HCT116 (cell line): ENCODE results near the gene IL22RA2. TPM values are rescaled to one million over a fixed set of nuclear protein-coding genes. Genes with fewer than 3 reads are reported as not detected.

ENCODE experiments used
- ATAC-seq: fragments of 200-7000 bp; cut with Tn5 transposase; 2 replicates; pipeline ENCODE4 v1.9.1; 2020; ENCODE audit warnings: mild to moderate bottlenecking, moderate library complexity
- BruUV-seq: library from RNA; stranded (reverse); fragments of 400-500 nt; replicated peaks from 2 replicates; lab custom pipeline; 2021; lab: Mats Ljungman, UMichigan
- CTCF ChIA-PET: fragments of 300-600 bp; sonication (Branson Sonifier 250); formaldehyde crosslinking; loops from one replicate; lab custom pipeline; 2021; ENCODE audit warnings: antibody characterized with exemption; lab: Charles Lee
- POLR2A ChIA-PET: fragments of 300-600, 350-600 bp; sonication (Branson Sonifier 250); formaldehyde crosslinking; loops from one replicate; lab custom pipeline; 2021; ENCODE audit warnings: antibody characterized with exemption; lab: Charles Lee
- RAD21 ChIA-PET, 2 experiments: fragments of 300-600 bp; sonication (Branson Sonifier 250); formaldehyde crosslinking; loops; one replicate each; lab custom pipeline; 2023; ENCODE audit warnings: low total read pairs in 2 of 2; ENCODE audit not compliant: uncharacterized antibody in 2 of 2, unreplicated experiment in 2 of 2, low non-redundant PET in 1 of 2; lab: Charles Lee
- DNase-seq: peaks from one replicate; pipeline ENCODE4 v3.0.0-alpha.2; 2010; ENCODE audit warnings: low read depth, low spot score
- H2AFZ ChIP-seq: fragments of 200-600 bp; shearing (Covaris generic), sonication (generic); 2 replicates; pipeline ENCODE4 v1.6.1; 2017; ENCODE audit warnings: low read depth, mixed run types, mixed read lengths, antibody characterized with exemption, low read length; ENCODE audit not compliant: poor library complexity, severe bottlenecking
- H3K27ac ChIP-seq: 2 replicates; pipeline ENCODE4 v1.5.1; 2012; ENCODE audit warnings: low read depth, low read length
- H3K27me3 ChIP-seq: fragments of 200-600 bp; sonication (generic); 2 replicates; pipeline ENCODE4 v1.6.1; 2016; ENCODE audit warnings: mixed run types, low read length, mixed read lengths; ENCODE audit not compliant: insufficient read depth
- H3K36me3 ChIP-seq, 2 experiments: fragments of 200-500 bp in 1 of 2; fragments of 200-600 bp in 1 of 2; sonication (Bioruptor generic) in 1 of 2; sonication (generic) in 1 of 2; 2 replicates each; pipeline versions ENCODE4 v1.5.1 to v1.6.1; 2014 to 2016; ENCODE audit warnings: low read length in 2 of 2, inconsistent platforms in 1 of 2, mixed read lengths in 1 of 2, mixed run types in 1 of 2; ENCODE audit not compliant: insufficient read depth in 2 of 2, control insufficient read depth in 1 of 2
- H3K4me1 ChIP-seq, 2 experiments: fragments of 200-600 bp in 1 of 2; sonication (generic) in 1 of 2; 2 replicates each; pipeline versions ENCODE4 v1.5.1 to v1.6.1; 2012 to 2017; ENCODE audit warnings: low read length in 2 of 2, inconsistent platforms in 1 of 2, mild to moderate bottlenecking in 1 of 2, mixed read lengths in 1 of 2, mixed run types in 1 of 2, moderate library complexity in 1 of 2; ENCODE audit not compliant: insufficient read depth in 2 of 2, control insufficient read depth in 1 of 2
- H3K4me2 ChIP-seq: fragments of 200-600 bp; sonication (generic); 2 replicates; pipeline ENCODE4 v1.6.1; 2017; ENCODE audit warnings: mixed run types, low read length, mixed read lengths
- H3K4me3 ChIP-seq, 2 experiments: fragments of 200-600 bp in 1 of 2; sonication (generic) in 1 of 2; replicated peaks in 1 of 2; 2 replicates each; pipeline ENCODE4 v1.5.1; 2011 to 2016; ENCODE audit warnings: low read length in 2 of 2, control low read depth in 1 of 2, low read depth in 1 of 2, mild to moderate bottlenecking in 1 of 2, mixed read lengths in 1 of 2, mixed run types in 1 of 2
- H3K79me2 ChIP-seq: fragments of 200-600 bp; sonication (generic); 2 replicates; pipeline ENCODE4 v1.6.1; 2017; ENCODE audit warnings: mild to moderate bottlenecking, mixed run types, low read length, moderate library complexity, mixed read lengths; ENCODE audit not compliant: insufficient read depth
- H3K9ac ChIP-seq: fragments of 200-600 bp; sonication (generic); 2 replicates; pipeline ENCODE4 v1.6.1; 2016; ENCODE audit warnings: low read length, mixed read lengths
- H3K9me2 ChIP-seq: fragments of 200-600 bp; sonication (generic), shearing (Covaris generic); 2 replicates; pipeline ENCODE4 v1.6.1; 2017; ENCODE audit warnings: mixed run types, mild to moderate bottlenecking, moderate library complexity; ENCODE audit not compliant: insufficient read depth
- H3K9me3 ChIP-seq, 2 experiments: fragments of 200-500 bp in 1 of 2; fragments of 200-600 bp in 1 of 2; sonication (Bioruptor generic) in 1 of 2; sonication (generic) in 1 of 2; 2 replicates each; pipeline ENCODE4 v1.6.1; 2014 to 2017; ENCODE audit warnings: low read length in 2 of 2, mixed read lengths in 2 of 2, inconsistent platforms in 1 of 2, low read depth in 1 of 2, mild to moderate bottlenecking in 1 of 2, mixed run types in 1 of 2, moderate library complexity in 1 of 2; ENCODE audit not compliant: control insufficient read depth in 1 of 2, insufficient read depth in 1 of 2
- H4K20me1 ChIP-seq: fragments of 200-600 bp; sonication (generic), shearing (Covaris generic); 2 replicates; pipeline ENCODE4 v1.6.1; 2017; ENCODE audit warnings: mixed run types, mild to moderate bottlenecking, moderate library complexity; ENCODE audit not compliant: insufficient read depth
- ATF3 ChIP-seq: IDR thresholded peaks from 2 replicates; pipeline ENCODE4 v1.6.1; 2012
- CEBPB ChIP-seq: IDR thresholded peaks from 2 replicates; pipeline ENCODE4 v1.6.1; 2012; ENCODE audit warnings: low read depth
- CTCF ChIP-seq, 3 experiments: fragments of 200-600 bp in 1 of 3; sonication (generic) in 1 of 3; IDR thresholded peaks in 2 of 3; conservative IDR thresholded peaks in 1 of 3; 2 replicates each; pipeline ENCODE4 v1.5.1; 2012 to 2017; ENCODE audit warnings: low read depth in 2 of 3, low read length in 2 of 3, antibody characterized with exemption in 1 of 3, borderline replicate concordance in 1 of 3, control low read depth in 1 of 3, mild to moderate bottlenecking in 1 of 3, mixed read lengths in 1 of 3, mixed run types in 1 of 3, moderate library complexity in 1 of 3; ENCODE audit not compliant: insufficient read depth in 1 of 3
- ELF1 ChIP-seq: IDR thresholded peaks from 2 replicates; pipeline ENCODE4 v1.6.1; 2012; ENCODE audit warnings: low read depth, borderline replicate concordance
- EZH2 ChIP-seq: fragments of 200-600 bp; sonication (generic); IDR thresholded peaks from 2 replicates; pipeline ENCODE4 v1.6.1; 2017; ENCODE audit warnings: antibody characterized with exemption, mixed run types
- FOSL1 ChIP-seq: IDR thresholded peaks from 2 replicates; pipeline ENCODE4 v1.6.1; 2012; ENCODE audit warnings: low read depth
- JUND ChIP-seq: IDR thresholded peaks from 2 replicates; pipeline ENCODE4 v1.6.1; 2012
- POLR2A ChIP-seq: IDR thresholded peaks from 2 replicates; pipeline ENCODE4 v1.7.0; 2011; ENCODE audit warnings: borderline replicate concordance; ENCODE audit not compliant: insufficient read depth, insufficient read length; ENCODE audit errors: extremely low read depth
- SP1 ChIP-seq: IDR thresholded peaks from 2 replicates; pipeline ENCODE4 v1.6.1; 2012; ENCODE audit warnings: low read depth
- SRF ChIP-seq: IDR thresholded peaks from 2 replicates; pipeline ENCODE4 v1.6.1; 2012; ENCODE audit warnings: low read depth
- TCF7L2 ChIP-seq: IDR thresholded peaks from 2 replicates; pipeline ENCODE4 v1.7.0; 2011; ENCODE audit warnings: borderline replicate concordance, inconsistent platforms; ENCODE audit not compliant: insufficient read depth, insufficient read length; ENCODE audit errors: extremely low read depth
- YY1 ChIP-seq: IDR thresholded peaks from 2 replicates; pipeline ENCODE4 v1.6.1; 2011; ENCODE audit warnings: low read length, low read depth, moderate library complexity, mild to moderate bottlenecking; ENCODE audit not compliant: insufficient replicate concordance; ENCODE audit errors: extremely low read depth
- ZBTB33 ChIP-seq: IDR thresholded peaks from 2 replicates; pipeline ENCODE4 v1.6.1; 2011; ENCODE audit warnings: mild to moderate bottlenecking, low read length, moderate library complexity; ENCODE audit not compliant: insufficient replicate concordance; ENCODE audit errors: extremely low read depth
- ZFX ChIP-seq: fragments of 450-650 bp; IDR thresholded peaks from 2 replicates; pipeline ENCODE4 v1.6.1; 2017
- intact Hi-C: fragments of 100-400 bp; cut with micrococcal nuclease; formaldehyde crosslinking; loops from 2 replicates; pipeline ENCODE4 v1.10.0; 2022
- total RNA-seq: library from RNA; stranded (reverse); gene quantifications from one replicate; pipeline ENCODE4 v1.2.1, GENCODE V29; 2021; ENCODE audit not compliant: unreplicated experiment

Gene IL22RA2
- total RNA-seq, 1 experiment from 2014 or later = not detected

- TF ChIP-seq ELF1 = no peak
- TF ChIP-seq YY1 = no peak
- TF ChIP-seq ATF3 = no peak
- TF ChIP-seq SRF = no peak
- TF ChIP-seq SP1 = no peak
- TF ChIP-seq CTCF (IDR thresholded peaks at IDR 0.05 in 2 of 3, conservative IDR thresholded peaks at IDR 0.05 in 1 of 3; ENCODE audit: borderline replicate concordance in 1 of 3, insufficient read depth in 1 of 3, low read depth in 2 of 3, low read length in 2 of 3) = no peak
- no peak for TF ChIP-seq CEBPB
- H2AFZ ChIP-seq = no peak overlapping the region
- ATAC-seq (no peak), DNase-seq (no peak)
- ChIA-PET CTCF (no interaction called here), POLR2A (no interaction called here), RAD21 (no interaction called here)
- H3K4me2 ChIP-seq = no peak overlapping the region
- H3K27me3 ChIP-seq = no peaks in the 10 kb centered on the region
- no peaks in the 10 kb centered on the region for H4K20me1 ChIP-seq
- intact Hi-C loops = no loop called here
- no peaks in the 10 kb centered on the region for H3K9me2 ChIP-seq
- no TSS peak for BruUV-seq
- H3K4me1 ChIP-seq = no peaks in the 10 kb centered on the region
- H3K4me3 ChIP-seq = no peak overlapping the region
- no peak overlapping the region for H3K9ac ChIP-seq
- H3K9me3 ChIP-seq = 0 out of 4 replicates have a peak, but pooled peaks cover 0 to 4% of the 10 kb centered on the region in 2 experiments
- H3K36me3 ChIP-seq = no peaks in the 10 kb centered on the region
- no peaks in the 10 kb centered on the region for H3K79me2 ChIP-seq
- no peak overlapping the region for H3K27ac ChIP-seq
Measured at GRCh38 chr6:137134483-137134882, 39.0 kb downstream of the IL22RA2 start.

- no peaks in the 10 kb centered on the region for H3K36me3 ChIP-seq
- H2AFZ ChIP-seq = no peak overlapping the region
- no TSS peak for BruUV-seq
- POLR2A ChIA-PET = no interaction called here
- no peaks in the 10 kb centered on the region for H3K27me3 ChIP-seq
- H4K20me1 ChIP-seq = no peaks in the 10 kb centered on the region
- no peak for DNase-seq
- RAD21 ChIA-PET = no interaction called here
- no peak overlapping the region for H3K27ac ChIP-seq
- no peaks in the 10 kb centered on the region for H3K9me2 ChIP-seq
- intact Hi-C loops = no loop called here
- H3K9me3 ChIP-seq = 0 out of 4 replicates have a peak, but pooled peaks cover 0 to 4% of the 10 kb centered on the region in 2 experiments
- peak; percentile 49; the same call in 1 of the 2 replicates for ATAC-seq
- no peak overlapping the region for H3K4me3 ChIP-seq
- no peak overlapping the region for H3K9ac ChIP-seq
- H3K4me1 ChIP-seq = no peaks in the 10 kb centered on the region
- H3K4me2 ChIP-seq = no peak overlapping the region
- CTCF ChIA-PET = no interaction called here
- no peaks in the 10 kb centered on the region for H3K79me2 ChIP-seq
- TF ChIP-seq ZFX (no peak), ZBTB33 (no peak), CTCF (IDR thresholded peaks at IDR 0.05 in 2 of 3, conservative IDR thresholded peaks at IDR 0.05 in 1 of 3; ENCODE audit: borderline replicate concordance in 1 of 3, insufficient read depth in 1 of 3, low read depth in 2 of 3, low read length in 2 of 3) (no peak), FOSL1 (no peak), TCF7L2 (no peak), EZH2 (no peak), POLR2A (no peak), ELF1 (no peak), YY1 (no peak), JUND (no peak), SP1 (no peak)
Measured at GRCh38 chr6:137133122-137133521, 40.3 kb downstream of the IL22RA2 start.
